ENCODE results near the gene RBMS3.

RBMS3 gene

DNA sequence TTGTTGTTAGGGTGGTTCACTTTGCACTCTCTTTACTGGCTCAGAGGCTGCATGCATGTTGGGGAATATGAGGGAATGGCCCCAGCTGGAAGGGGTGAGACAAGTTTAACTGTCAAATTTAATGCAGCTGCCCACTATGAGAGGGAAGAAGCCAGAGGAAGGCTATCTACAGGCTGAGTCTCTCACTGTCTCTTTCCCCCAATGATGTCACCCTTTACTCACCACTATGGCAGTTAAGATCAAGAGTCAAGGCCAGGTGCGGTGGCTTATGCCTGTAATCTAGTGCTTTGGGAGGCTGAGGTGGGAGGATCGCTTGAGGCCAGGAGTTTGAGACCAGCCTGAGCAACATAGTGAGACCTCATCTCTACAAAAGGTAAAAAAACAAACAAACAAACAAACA lies 12.2 kb upstream of the RBMS3 start:
- ChIA-PET POLR2A (interaction anchor here (1.4 to 1.5 kb wide), 2 partner anchors 11 to 13 kb away, joined by 3 to 4 read pairs; partner anchors contain the start of gene RBMS3), CTCF (no interaction called here)
- no peak for DNase-seq (ENCODE audit: extremely low spot score)
- TF ChIP-seq BHLHE40 (IDR thresholded peaks at IDR 0.05; ENCODE audit: borderline replicate concordance): no peak
- no peak for TF ChIP-seq NFRKB (IDR thresholded peaks at IDR 0.05)
- TF ChIP-seq, protein P1, sequence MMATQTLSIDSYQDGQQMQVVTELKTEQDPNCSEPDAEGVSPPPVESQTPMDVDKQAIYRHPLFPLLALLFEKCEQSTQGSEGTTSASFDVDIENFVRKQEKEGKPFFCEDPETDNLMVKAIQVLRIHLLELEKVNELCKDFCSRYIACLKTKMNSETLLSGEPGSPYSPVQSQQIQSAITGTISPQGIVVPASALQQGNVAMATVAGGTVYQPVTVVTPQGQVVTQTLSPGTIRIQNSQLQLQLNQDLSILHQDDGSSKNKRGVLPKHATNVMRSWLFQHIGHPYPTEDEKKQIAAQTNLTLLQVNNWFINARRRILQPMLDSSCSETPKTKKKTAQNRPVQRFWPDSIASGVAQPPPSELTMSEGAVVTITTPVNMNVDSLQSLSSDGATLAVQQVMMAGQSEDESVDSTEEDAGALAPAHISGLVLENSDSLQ (IDR thresholded peaks at IDR 0.05): no peak
- no peak for TF ChIP-seq FOXM1 (IDR thresholded peaks at IDR 0.05; ENCODE audit: borderline replicate concordance)
- TF ChIP-seq TARDBP (IDR thresholded peaks at IDR 0.05): no peak
- TF ChIP-seq FOXK2 (IDR thresholded peaks at IDR 0.05): no peak
- TF ChIP-seq FOXA1 (IDR thresholded peaks at IDR 0.05): no peak
- TF ChIP-seq HDGF (IDR thresholded peaks at IDR 0.05; ENCODE audit: borderline replicate concordance): no peak
- no peak for TF ChIP-seq L3MBTL2 (conservative IDR thresholded peaks at IDR 0.05)
- TF ChIP-seq ZNF384 (IDR thresholded peaks at IDR 0.05): no peak

GRCh38 chr3:29270752-29271151 lies 10.1 kb upstream of the RBMS3 start:
- CTCF ChIA-PET: no interaction called here
- DNase-seq (ENCODE audit: extremely low spot score): no peak
- POLR2A ChIA-PET: no interaction called here
- TF ChIP-seq ARNT (IDR thresholded peaks at IDR 0.05) (no peak), NFRKB (IDR thresholded peaks at IDR 0.05) (no peak), BHLHE40 (IDR thresholded peaks at IDR 0.05; ENCODE audit: borderline replicate concordance) (no peak), TARDBP (IDR thresholded peaks at IDR 0.05) (no peak), ELF4 (IDR thresholded peaks at IDR 0.05) (no peak), CTBP1 (IDR thresholded peaks at IDR 0.05; ENCODE audit: borderline replicate concordance) (no peak)

- CTCF ChIA-PET: no interaction called here
- DNase-seq (ENCODE audit: extremely low spot score): no peak
- TF ChIP-seq TARDBP (IDR thresholded peaks at IDR 0.05): no peak
- TF ChIP-seq ZNF384 (IDR thresholded peaks at IDR 0.05): no peak
- TF ChIP-seq ARNT (IDR thresholded peaks at IDR 0.05): no peak
- TF ChIP-seq LEF1 (IDR thresholded peaks at IDR 0.05; ENCODE audit: borderline replicate concordance): no peak
- TF ChIP-seq L3MBTL2 (conservative IDR thresholded peaks at IDR 0.05): no peak
- no peak for TF ChIP-seq NFRKB (IDR thresholded peaks at IDR 0.05)
- TF ChIP-seq FOXK2 (IDR thresholded peaks at IDR 0.05): no peak
- TF ChIP-seq FOXA1 (IDR thresholded peaks at IDR 0.05): no peak
- no peak for TF ChIP-seq SP1 (IDR thresholded peaks at IDR 0.05)
- no peak for TF ChIP-seq HDGF (IDR thresholded peaks at IDR 0.05; ENCODE audit: borderline replicate concordance)
- no peak for TF ChIP-seq CTBP1 (IDR thresholded peaks at IDR 0.05; ENCODE audit: borderline replicate concordance)
- no peak for TF ChIP-seq FOXM1 (IDR thresholded peaks at IDR 0.05; ENCODE audit: borderline replicate concordance)
- TF ChIP-seq BHLHE40 (IDR thresholded peaks at IDR 0.05; ENCODE audit: borderline replicate concordance): no peak
- TF ChIP-seq, protein P1 (IDR thresholded peaks at IDR 0.05): no peak
- TF ChIP-seq SUZ12 (IDR thresholded peaks at IDR 0.05): no peak
- no peak for TF ChIP-seq ELF4 (IDR thresholded peaks at IDR 0.05)
- POLR2A ChIA-PET: no interaction called here
These were observed 9.4 kb upstream of the RBMS3 start for GRCh38 chr3:29271475-29271874.

DNA sequence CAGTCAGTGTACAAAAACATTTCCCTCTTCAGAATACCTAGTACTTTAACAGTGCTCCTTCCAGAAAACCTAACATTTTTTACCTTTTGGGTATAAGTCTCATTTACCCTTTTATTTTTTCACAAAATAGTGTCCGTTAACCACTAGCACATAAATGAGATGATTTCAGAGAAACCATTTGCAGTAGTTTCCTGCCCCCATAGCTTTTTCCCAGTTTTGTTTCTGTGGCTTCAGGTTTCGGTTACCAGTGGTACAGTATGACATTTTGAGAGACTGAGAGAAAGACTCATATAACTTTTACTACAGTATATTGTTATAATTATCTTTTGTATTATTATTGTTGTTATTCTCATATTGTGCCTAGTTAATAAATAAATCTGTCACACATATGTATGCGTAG lies 6.2 kb upstream of the RBMS3 start:
- ChIA-PET CTCF (no interaction called here), POLR2A (no interaction called here)
- DNase-seq (ENCODE audit: extremely low spot score): no peak
- TF ChIP-seq HDGF (IDR thresholded peaks at IDR 0.05; ENCODE audit: borderline replicate concordance): no peak
- TF ChIP-seq NFRKB (IDR thresholded peaks at IDR 0.05): no peak

DNA sequence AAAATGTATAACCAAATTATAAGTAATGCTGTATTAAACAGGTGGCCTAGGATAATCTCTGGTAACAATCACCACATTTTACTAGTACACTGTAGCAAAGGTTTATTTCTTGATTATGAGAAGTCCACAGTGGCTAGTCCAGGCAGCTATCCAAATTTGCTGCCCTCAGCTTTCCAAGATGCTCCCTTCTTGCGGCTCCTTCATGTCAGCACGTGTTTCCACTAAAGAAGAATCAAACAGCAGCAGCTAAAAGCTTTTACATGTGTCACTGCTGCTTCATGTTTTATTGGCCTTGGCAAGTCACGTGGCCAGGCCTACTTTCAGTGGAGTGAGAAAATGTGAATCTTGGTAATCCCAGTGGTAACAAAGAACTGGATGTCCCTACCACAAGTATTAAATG lies 5.6 kb upstream of the RBMS3 start:
- ChIA-PET CTCF (no interaction called here), POLR2A (no interaction called here)
- DNase-seq (ENCODE audit: extremely low spot score): no peak
- no peak for TF ChIP-seq FOXK2 (IDR thresholded peaks at IDR 0.05)
- TF ChIP-seq CTBP1 (IDR thresholded peaks at IDR 0.05; ENCODE audit: borderline replicate concordance): no peak
- no peak for TF ChIP-seq ELF4 (IDR thresholded peaks at IDR 0.05)
- TF ChIP-seq NFRKB (IDR thresholded peaks at IDR 0.05): no peak
- TF ChIP-seq FOXA1 (IDR thresholded peaks at IDR 0.05): no peak
- TF ChIP-seq HDGF (IDR thresholded peaks at IDR 0.05; ENCODE audit: borderline replicate concordance): no peak
- TF ChIP-seq SUZ12 (IDR thresholded peaks at IDR 0.05): no peak

GRCh38 chr3:29277249-29277648 lies 3.6 kb upstream of the RBMS3 start:
- ChIA-PET CTCF (no interaction called here), POLR2A (no interaction called here)
- no peak for TF ChIP-seq TARDBP (IDR thresholded peaks at IDR 0.05)
- no peak for TF ChIP-seq ARNT (IDR thresholded peaks at IDR 0.05)
- TF ChIP-seq CTBP1 (IDR thresholded peaks at IDR 0.05; ENCODE audit: borderline replicate concordance): no peak
- TF ChIP-seq SUZ12 (IDR thresholded peaks at IDR 0.05): no peak
- DNase-seq (ENCODE audit: extremely low spot score): no peak

- ChIA-PET CTCF (no interaction called here), POLR2A (interaction anchor here (1.3 kb wide), 1 partner anchor 11 kb away, joined by 4 read pairs; no protein-coding TSS in a partner anchor)
- no peak for DNase-seq (ENCODE audit: extremely low spot score)
- no peak for TF ChIP-seq ARNT (IDR thresholded peaks at IDR 0.05)
- no peak for TF ChIP-seq HDGF (IDR thresholded peaks at IDR 0.05; ENCODE audit: borderline replicate concordance)
- TF ChIP-seq CTBP1 (IDR thresholded peaks at IDR 0.05; ENCODE audit: borderline replicate concordance): no peak
- no peak for TF ChIP-seq ZNF384 (IDR thresholded peaks at IDR 0.05)
- no peak for TF ChIP-seq LEF1 (IDR thresholded peaks at IDR 0.05; ENCODE audit: borderline replicate concordance)
- TF ChIP-seq FOXK2 (IDR thresholded peaks at IDR 0.05): no peak
- no peak for TF ChIP-seq ELF4 (IDR thresholded peaks at IDR 0.05)
- no peak for TF ChIP-seq FOXM1 (IDR thresholded peaks at IDR 0.05; ENCODE audit: borderline replicate concordance)
- no peak for TF ChIP-seq NFRKB (IDR thresholded peaks at IDR 0.05)
- TF ChIP-seq SUZ12 (IDR thresholded peaks at IDR 0.05): no peak
- TF ChIP-seq FOXA1 (IDR thresholded peaks at IDR 0.05): no peak
- TF ChIP-seq TARDBP (IDR thresholded peaks at IDR 0.05): no peak
- no peak for TF ChIP-seq SP1 (IDR thresholded peaks at IDR 0.05)
- no peak for TF ChIP-seq BHLHE40 (IDR thresholded peaks at IDR 0.05; ENCODE audit: borderline replicate concordance)
- TF ChIP-seq L3MBTL2 (conservative IDR thresholded peaks at IDR 0.05): no peak
These were observed 1.6 kb upstream of the RBMS3 start for GRCh38 chr3:29279286-29279685.

Data from HEK293T (cell line).